A549 (cell line): Measurements from ENCODE around the gene SAAL1. TPM values are rescaled to one million over a fixed set of nuclear protein-coding genes. Genes with fewer than 3 reads are reported as not detected.
A peak's percentile ranks its signal among the peaks of the same experiment; 100 is the strongest.

ENCODE experiments used
- ATAC-seq, 2 experiments: fragments of 200-7000 bp in 1 of 2; fragments of >200 bp in 1 of 2; cut with Nextera tagmentation in 1 of 2; cut with Tn5 transposase in 1 of 2; 3 replicates each; pipeline versions ENCODE4 v1.8.0 to v1.9.1; 2018 to 2020; ENCODE audit warnings: mild to moderate bottlenecking in 1 of 2, moderate library complexity in 1 of 2
- CTCF ChIA-PET: fragments of 300-600 bp; sonication (Branson Sonifier 250); formaldehyde crosslinking; extraction: SDS; loops from one replicate; lab custom pipeline; 2021; ENCODE audit warnings: antibody characterized with exemption, inconsistent platforms; lab: Yijun Ruan, JAX
- POLR2A ChIA-PET: fragments of 350-600 bp; formaldehyde crosslinking; extraction: SDS; loops from one replicate; lab custom pipeline; 2021; ENCODE audit warnings: antibody characterized with exemption, inconsistent platforms; lab: Yijun Ruan, JAX
- DNase-seq, 2 experiments: peaks; one replicate each; pipeline versions ENCODE4 v3.0.0 to v3.0.0-alpha.2; 2011 to 2016; ENCODE audit warnings: low read depth in 1 of 2, low spot score in 1 of 2
- FAIRE-seq: peaks from 2 replicates; lab custom pipeline; 2011; peaks lifted over from hg19 to GRCh38; lab: Jason Lieb, UNC
- H3K27ac ChIP-seq, 2 experiments: fragments of >200 bp; sonication (Bioruptor Twin); formaldehyde crosslinking; 3 replicates each; pipeline ENCODE4 v1.5.1; 2016 to 2017
- H3K4me1 ChIP-seq: fragments of >200 bp; sonication (Bioruptor Twin); formaldehyde crosslinking; 3 replicates; pipeline ENCODE4 v1.6.1; 2016
- H3K4me2 ChIP-seq: fragments of >200 bp; sonication (Bioruptor Twin); formaldehyde crosslinking; 3 replicates; pipeline ENCODE4 v1.6.1; 2016
- H3K4me3 ChIP-seq: fragments of >200 bp; sonication (Bioruptor Twin); formaldehyde crosslinking; 3 replicates; pipeline ENCODE4 v1.5.1; 2016
- H3K9me3 ChIP-seq: fragments of >200 bp; sonication (Bioruptor Twin); formaldehyde crosslinking; 3 replicates; pipeline ENCODE4 v1.6.1; 2016
- BHLHE40 ChIP-seq: IDR thresholded peaks from 2 replicates; pipeline ENCODE4 v1.6.1; 2012; ENCODE audit warnings: low read depth, low read length, inconsistent platforms
- CBX8 ChIP-seq: fragments of 200-600 bp; sonication (generic); IDR thresholded peaks from 2 replicates; pipeline ENCODE4 v1.6.1; 2016
- CEBPB ChIP-seq, 2 experiments: fragments of >200 bp in 1 of 2; sonication (Bioruptor Twin) in 1 of 2; formaldehyde crosslinking in 1 of 2; IDR thresholded peaks; 2 replicates each; pipeline ENCODE4 v1.6.1; 2012 to 2016
- CHD2 ChIP-seq: fragments of 150-350 bp; IDR thresholded peaks from 2 replicates; pipeline ENCODE4 v1.6.1; 2014; ENCODE audit warnings: low read length; ENCODE audit not compliant: partially characterized antibody
- EHF ChIP-seq: fragments of 250-450 bp; sonication (Bioruptor Pico); IDR thresholded peaks from 2 replicates; pipeline ENCODE4 v1.5.0; 2020; ENCODE audit warnings: mild to moderate bottlenecking
- ESRRA ChIP-seq: fragments of 150-350 bp; IDR thresholded peaks from 2 replicates; pipeline ENCODE4 v1.6.1; 2014; ENCODE audit warnings: mild to moderate bottlenecking, low read length, borderline replicate concordance
- FOSL2 ChIP-seq, 2 experiments: fragments of 450-650 bp in 1 of 2; fragments of >200 bp in 1 of 2; sonication (Bioruptor Twin) in 1 of 2; formaldehyde crosslinking; IDR thresholded peaks; 2 replicates each; pipeline versions ENCODE4 v1.5.0 to v1.6.1; 2016 to 2020; ENCODE audit warnings: mild to moderate bottlenecking in 1 of 2, moderate library complexity in 1 of 2
- FOXS1 ChIP-seq: fragments of 250-450 bp; sonication (Bioruptor Pico); IDR thresholded peaks from 2 replicates; pipeline ENCODE4 v1.5.0; 2020; ENCODE audit warnings: mild to moderate bottlenecking, moderate library complexity
- GATA3 ChIP-seq: IDR thresholded peaks from 2 replicates; pipeline ENCODE4 v1.6.1; 2012; ENCODE audit warnings: borderline replicate concordance
- HEYL ChIP-seq: fragments of 250-450 bp; sonication (Bioruptor Pico); IDR thresholded peaks from 2 replicates; pipeline ENCODE4 v1.8.0; 2021; ENCODE audit warnings: mild to moderate bottlenecking, moderate library complexity
- HOXB13 ChIP-seq: fragments of 250-450 bp; sonication (Bioruptor Pico); IDR thresholded peaks from 2 replicates; pipeline ENCODE4 v1.5.0; 2020; ENCODE audit warnings: low read depth, mild to moderate bottlenecking, moderate library complexity
- JUNB ChIP-seq: fragments of >200 bp; sonication (Bioruptor Twin); formaldehyde crosslinking; IDR thresholded peaks from 2 replicates; pipeline ENCODE4 v1.6.1; 2016
- KDM5A ChIP-seq: fragments of 200-600 bp; sonication (generic); IDR thresholded peaks from 2 replicates; pipeline ENCODE4 v1.6.1; 2016; ENCODE audit warnings: antibody characterized with exemption, mild to moderate bottlenecking
- PHF8 ChIP-seq: fragments of 200-600 bp; sonication (generic); IDR thresholded peaks from 2 replicates; pipeline ENCODE4 v1.6.1; 2016; ENCODE audit warnings: low read depth, mild to moderate bottlenecking, antibody characterized with exemption, moderate library complexity, borderline replicate concordance
- POLR2A ChIP-seq: IDR thresholded peaks from 2 replicates; pipeline ENCODE4 v1.6.1; 2012; ENCODE audit warnings: mild to moderate bottlenecking, low read length
- POLR2AphosphoS2 ChIP-seq: conservative IDR thresholded peaks from 2 replicates; pipeline ENCODE4 v1.6.1; 2012; ENCODE audit warnings: low read length, improper control_type of control experiment, inconsistent platforms
- RAD21 ChIP-seq, 2 experiments: fragments of >200 bp in 1 of 2; sonication (Bioruptor Twin) in 1 of 2; formaldehyde crosslinking in 1 of 2; IDR thresholded peaks in 1 of 2; conservative IDR thresholded peaks in 1 of 2; 2 replicates in 1 of 2; 3 replicates in 1 of 2; pipeline ENCODE4 v1.6.1; 2012 to 2018; ENCODE audit warnings: inconsistent platforms in 1 of 2
- SMC3 ChIP-seq: fragments of >200 bp; sonication (Bioruptor Twin); formaldehyde crosslinking; IDR thresholded peaks from 3 replicates; pipeline ENCODE4 v1.6.1; 2018; ENCODE audit warnings: inconsistent platforms
- TFCP2L1 ChIP-seq: fragments of 250-450 bp; sonication (Bioruptor Pico); IDR thresholded peaks from 2 replicates; pipeline ENCODE4 v1.5.0; 2021; ENCODE audit warnings: mild to moderate bottlenecking
- TP53 ChIP-seq: fragments of 250-450 bp; sonication (Bioruptor Pico); IDR thresholded peaks from 2 replicates; pipeline ENCODE4 v1.5.0; 2021; ENCODE audit warnings: mild to moderate bottlenecking, moderate library complexity
- WGBS: methylation state at CpG from one replicate; pipeline ENCODE4 v1.1.6; 2017; ENCODE audit errors: missing lambda C conversion rate; 5-methylcytosine and 5-hydroxymethylcytosine counted together
- polyA plus RNA-seq, 4 experiments: library from polyadenylated mRNA; depleted of rRNA in 3 of 4; stranded (reverse); fragments of >200 nt; fragmentation: RNase III in 1 of 4; extraction: RNeasy Plus Mini Kit Qiagen cat#74134 plus additional on column Dnase treatment in 1 of 4; gene quantifications; 2 replicates in 3 of 4; 3 replicates in 1 of 4; pipeline ENCODE4 v1.2.3, GENCODE V29; 2011 to 2017
- TF ChIP-seq, protein P1 (sequence below): fragments of >200 bp; sonication (Bioruptor Twin); formaldehyde crosslinking; IDR thresholded peaks from 3 replicates; pipeline ENCODE4 v1.5.1; 2016
- TF ChIP-seq, protein P2 (sequence below): fragments of 200-600 bp; sonication (generic); IDR thresholded peaks from 2 replicates; pipeline ENCODE4 v1.6.1; 2016; ENCODE audit warnings: antibody characterized with exemption, mild to moderate bottlenecking, moderate library complexity
- TF ChIP-seq, protein P3 (sequence below): fragments of 450-650 bp; IDR thresholded peaks from 2 replicates; pipeline ENCODE4 v1.6.1; 2014; ENCODE audit warnings: antibody characterized with exemption
- TF ChIP-seq, protein P4 (sequence below): fragments of 250-450 bp; sonication (Bioruptor Pico); IDR thresholded peaks from 2 replicates; pipeline ENCODE4 v1.5.0; 2021; ENCODE audit warnings: mild to moderate bottlenecking, moderate library complexity, borderline replicate concordance
- TF ChIP-seq, protein P5 (sequence below): IDR thresholded peaks from 2 replicates; pipeline ENCODE4 v1.6.1; 2012

SAAL1 gene
- polyA plus RNA-seq, 2 of the 4 experiments (the other 2 are of a cell fraction) = 46.5 to 56.3 TPM

DNA sequence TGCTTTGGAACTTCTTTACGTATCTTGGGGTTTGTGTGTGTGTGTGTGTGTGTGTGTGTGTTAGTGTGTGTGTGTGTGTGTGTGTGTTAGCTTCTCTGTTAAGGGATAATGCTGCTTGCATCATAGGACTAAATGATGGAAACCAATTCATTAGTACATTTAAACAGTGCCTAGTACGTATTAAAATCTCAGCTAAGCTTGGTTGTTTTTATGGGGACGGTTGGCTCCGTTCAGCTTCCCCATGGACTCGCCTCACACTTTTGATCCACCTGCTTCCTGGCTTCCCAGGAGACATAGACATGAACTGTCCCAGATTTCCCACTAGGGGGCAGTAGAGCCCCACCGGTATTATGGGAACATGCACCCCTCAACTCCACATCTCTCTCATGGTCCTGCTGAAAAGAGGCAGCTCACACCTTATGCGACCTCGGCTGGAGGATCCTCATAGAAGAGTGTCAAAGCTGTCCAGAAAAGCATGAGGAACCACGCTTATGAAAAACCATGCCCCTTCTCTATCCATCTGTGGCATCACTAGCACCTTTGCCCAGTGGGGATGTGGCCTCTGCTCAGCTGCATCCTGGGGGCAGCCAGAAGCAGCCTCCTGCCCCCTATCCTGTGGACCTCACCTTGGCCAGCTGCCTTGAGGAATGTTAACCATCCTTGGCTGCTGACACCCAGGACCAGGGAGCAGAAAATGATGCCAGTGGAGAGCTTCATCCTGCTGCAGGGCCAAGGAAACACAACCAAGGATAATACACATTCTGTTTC, 9.7 kb upstream of the SAAL1 start:
- 1% methylated on average over 9 of the region's 9 CpGs for WGBS
- FAIRE-seq = no peak
- ChIA-PET POLR2A (interaction anchor here (0.9 to 1.5 kb wide), 2 partner anchors 9 to 606 kb away, joined by 3 to 9 read pairs; partner anchors contain the start of gene SAAL1), CTCF (interaction anchor here (0.6 to 3.3 kb wide), 105 partner anchors 8 to 1599 kb away, joined by 3 to 64 read pairs (median 4); partner anchors contain the start of genes GTF2H1, HPS5, MRGPRX3 and SAAL1)
- Histone ChIP-seq H3K9me3 (no peaks in the 10 kb centered on the region), H3K4me2 (peak overlapping the region; percentile 24; the same call in 1 of the 3 replicates), H3K4me3 (no peak overlapping the region), H3K4me1 (no peaks in the 10 kb centered on the region), H3K27ac (no peak overlapping the region)
- DNase-seq = peak; percentile 72 to 75
- TF ChIP-seq RAD21 (conservative IDR thresholded peaks at IDR 0.05 in 1 of 2, IDR thresholded peaks at IDR 0.05 in 1 of 2) (peak; percentile 83 to 88), ESRRA (no peak), TFCP2L1 (CRISPR knock-in tag) (no peak), HEYL (no peak), CEBPB (IDR thresholded peaks at IDR 0.05) (no peak), EHF (CRISPR knock-in tag) (no peak), GATA3 (no peak), KDM5A (no peak), TP53 (CRISPR knock-in tag) (no peak), PHF8 (no peak), FOXS1 (CRISPR knock-in tag) (no peak), JUNB (no peak), HOXB13 (CRISPR knock-in tag) (no peak), CBX8 (no peak), POLR2AphosphoS2 (no peak), SMC3 (peak; percentile 63), FOSL2 (IDR thresholded peaks at IDR 0.05) (no peak), FOSL2 (CRISPR knock-in tag; IDR thresholded peaks at IDR 0.05) (no peak), CHD2 (no peak), BHLHE40 (no peak), POLR2A (no peak)
- TF ChIP-seq, protein P1, sequence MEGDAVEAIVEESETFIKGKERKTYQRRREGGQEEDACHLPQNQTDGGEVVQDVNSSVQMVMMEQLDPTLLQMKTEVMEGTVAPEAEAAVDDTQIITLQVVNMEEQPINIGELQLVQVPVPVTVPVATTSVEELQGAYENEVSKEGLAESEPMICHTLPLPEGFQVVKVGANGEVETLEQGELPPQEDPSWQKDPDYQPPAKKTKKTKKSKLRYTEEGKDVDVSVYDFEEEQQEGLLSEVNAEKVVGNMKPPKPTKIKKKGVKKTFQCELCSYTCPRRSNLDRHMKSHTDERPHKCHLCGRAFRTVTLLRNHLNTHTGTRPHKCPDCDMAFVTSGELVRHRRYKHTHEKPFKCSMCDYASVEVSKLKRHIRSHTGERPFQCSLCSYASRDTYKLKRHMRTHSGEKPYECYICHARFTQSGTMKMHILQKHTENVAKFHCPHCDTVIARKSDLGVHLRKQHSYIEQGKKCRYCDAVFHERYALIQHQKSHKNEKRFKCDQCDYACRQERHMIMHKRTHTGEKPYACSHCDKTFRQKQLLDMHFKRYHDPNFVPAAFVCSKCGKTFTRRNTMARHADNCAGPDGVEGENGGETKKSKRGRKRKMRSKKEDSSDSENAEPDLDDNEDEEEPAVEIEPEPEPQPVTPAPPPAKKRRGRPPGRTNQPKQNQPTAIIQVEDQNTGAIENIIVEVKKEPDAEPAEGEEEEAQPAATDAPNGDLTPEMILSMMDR = peak; percentile 89
- TF ChIP-seq, protein P2, sequence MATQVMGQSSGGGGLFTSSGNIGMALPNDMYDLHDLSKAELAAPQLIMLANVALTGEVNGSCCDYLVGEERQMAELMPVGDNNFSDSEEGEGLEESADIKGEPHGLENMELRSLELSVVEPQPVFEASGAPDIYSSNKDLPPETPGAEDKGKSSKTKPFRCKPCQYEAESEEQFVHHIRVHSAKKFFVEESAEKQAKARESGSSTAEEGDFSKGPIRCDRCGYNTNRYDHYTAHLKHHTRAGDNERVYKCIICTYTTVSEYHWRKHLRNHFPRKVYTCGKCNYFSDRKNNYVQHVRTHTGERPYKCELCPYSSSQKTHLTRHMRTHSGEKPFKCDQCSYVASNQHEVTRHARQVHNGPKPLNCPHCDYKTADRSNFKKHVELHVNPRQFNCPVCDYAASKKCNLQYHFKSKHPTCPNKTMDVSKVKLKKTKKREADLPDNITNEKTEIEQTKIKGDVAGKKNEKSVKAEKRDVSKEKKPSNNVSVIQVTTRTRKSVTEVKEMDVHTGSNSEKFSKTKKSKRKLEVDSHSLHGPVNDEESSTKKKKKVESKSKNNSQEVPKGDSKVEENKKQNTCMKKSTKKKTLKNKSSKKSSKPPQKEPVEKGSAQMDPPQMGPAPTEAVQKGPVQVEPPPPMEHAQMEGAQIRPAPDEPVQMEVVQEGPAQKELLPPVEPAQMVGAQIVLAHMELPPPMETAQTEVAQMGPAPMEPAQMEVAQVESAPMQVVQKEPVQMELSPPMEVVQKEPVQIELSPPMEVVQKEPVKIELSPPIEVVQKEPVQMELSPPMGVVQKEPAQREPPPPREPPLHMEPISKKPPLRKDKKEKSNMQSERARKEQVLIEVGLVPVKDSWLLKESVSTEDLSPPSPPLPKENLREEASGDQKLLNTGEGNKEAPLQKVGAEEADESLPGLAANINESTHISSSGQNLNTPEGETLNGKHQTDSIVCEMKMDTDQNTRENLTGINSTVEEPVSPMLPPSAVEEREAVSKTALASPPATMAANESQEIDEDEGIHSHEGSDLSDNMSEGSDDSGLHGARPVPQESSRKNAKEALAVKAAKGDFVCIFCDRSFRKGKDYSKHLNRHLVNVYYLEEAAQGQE = no peak
- TF ChIP-seq, protein P3, sequence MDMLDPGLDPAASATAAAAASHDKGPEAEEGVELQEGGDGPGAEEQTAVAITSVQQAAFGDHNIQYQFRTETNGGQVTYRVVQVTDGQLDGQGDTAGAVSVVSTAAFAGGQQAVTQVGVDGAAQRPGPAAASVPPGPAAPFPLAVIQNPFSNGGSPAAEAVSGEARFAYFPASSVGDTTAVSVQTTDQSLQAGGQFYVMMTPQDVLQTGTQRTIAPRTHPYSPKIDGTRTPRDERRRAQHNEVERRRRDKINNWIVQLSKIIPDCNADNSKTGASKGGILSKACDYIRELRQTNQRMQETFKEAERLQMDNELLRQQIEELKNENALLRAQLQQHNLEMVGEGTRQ = no peak
- TF ChIP-seq, protein P4, sequence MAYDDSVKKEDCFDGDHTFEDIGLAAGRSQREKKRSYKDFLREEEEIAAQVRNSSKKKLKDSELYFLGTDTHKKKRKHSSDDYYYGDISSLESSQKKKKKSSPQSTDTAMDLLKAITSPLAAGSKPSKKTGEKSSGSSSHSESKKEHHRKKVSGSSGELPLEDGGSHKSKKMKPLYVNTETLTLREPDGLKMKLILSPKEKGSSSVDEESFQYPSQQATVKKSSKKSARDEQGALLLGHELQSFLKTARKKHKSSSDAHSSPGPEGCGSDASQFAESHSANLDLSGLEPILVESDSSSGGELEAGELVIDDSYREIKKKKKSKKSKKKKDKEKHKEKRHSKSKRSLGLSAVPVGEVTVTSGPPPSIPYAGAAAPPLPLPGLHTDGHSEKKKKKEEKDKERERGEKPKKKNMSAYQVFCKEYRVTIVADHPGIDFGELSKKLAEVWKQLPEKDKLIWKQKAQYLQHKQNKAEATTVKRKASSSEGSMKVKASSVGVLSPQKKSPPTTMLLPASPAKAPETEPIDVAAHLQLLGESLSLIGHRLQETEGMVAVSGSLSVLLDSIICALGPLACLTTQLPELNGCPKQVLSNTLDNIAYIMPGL (CRISPR knock-in tag) = no peak
- TF ChIP-seq, protein P5, sequence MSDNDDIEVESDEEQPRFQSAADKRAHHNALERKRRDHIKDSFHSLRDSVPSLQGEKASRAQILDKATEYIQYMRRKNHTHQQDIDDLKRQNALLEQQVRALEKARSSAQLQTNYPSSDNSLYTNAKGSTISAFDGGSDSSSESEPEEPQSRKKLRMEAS = peak; percentile 26; the same call in 1 of the 2 replicates
- peak; percentile 91 to 97 for ATAC-seq
